IMR-90 (cell line): ENCODE results near the gene GRB10. TPM values are rescaled to one million over a fixed set of nuclear protein-coding genes. Genes with fewer than 3 reads are reported as not detected.

Source experiments
- ATAC-seq: fragments of 200-7000 bp; cut with Tn5 transposase; 2 replicates; pipeline ENCODE4 v1.9.1; 2020; ENCODE audit warnings: low read depth, mild to moderate bottlenecking, moderate library complexity
- BruUV-seq: library from RNA; stranded (reverse); fragments of 400-500 nt; replicated peaks from 2 replicates; lab custom pipeline; 2021; lab: Mats Ljungman, UMichigan
- CTCF ChIA-PET: fragments of 300-600 bp; formaldehyde crosslinking; extraction: SDS; loops from one replicate; lab custom pipeline; 2021; ENCODE audit warnings: antibody characterized with exemption; lab: Yijun Ruan, JAX
- POLR2A ChIA-PET: fragments of 300-600 bp; sonication (Branson Sonifier 250); formaldehyde crosslinking; loops from one replicate; lab custom pipeline; 2022; ENCODE audit warnings: antibody characterized with exemption; ENCODE audit not compliant: unreplicated experiment; lab: Charles Lee
- DNase-seq: peaks from one replicate; pipeline ENCODE4 v3.0.0; 2013
- H2AFZ ChIP-seq: replicated peaks from 2 replicates; pipeline ENCODE3; 2013; ENCODE audit warnings: low read length, mild to moderate bottlenecking; ENCODE audit not compliant: poor library complexity
- H2AK5ac ChIP-seq: 2 replicates; pipeline ENCODE4 v1.6.1; 2013; ENCODE audit warnings: low read depth, low read length, inconsistent platforms
- H2AK9ac ChIP-seq: replicated peaks from 2 replicates; pipeline ENCODE3; 2013; ENCODE audit warnings: mild to moderate bottlenecking, low read depth, low read length, moderate library complexity; ENCODE audit not compliant: poor library complexity
- H2BK120ac ChIP-seq: 2 replicates; pipeline ENCODE4 v1.6.1; 2013; ENCODE audit warnings: low read depth, low read length, inconsistent platforms
- H2BK15ac ChIP-seq: 3 replicates; pipeline ENCODE4 v1.6.1; 2013; ENCODE audit warnings: low read depth, low read length, inconsistent platforms
- H2BK20ac ChIP-seq: 2 replicates; pipeline ENCODE4 v1.6.1; 2013; ENCODE audit warnings: low read depth, mild to moderate bottlenecking, inconsistent platforms, low read length, moderate library complexity
- H2BK5ac ChIP-seq: 2 replicates; pipeline ENCODE4 v1.6.1; 2013; ENCODE audit warnings: mild to moderate bottlenecking, low read depth, low read length, inconsistent platforms; ENCODE audit not compliant: poor library complexity, severe bottlenecking
- H3K14ac ChIP-seq: replicated peaks from 2 replicates; pipeline ENCODE4 v1.6.1; 2013; ENCODE audit warnings: low read depth, low read length, inconsistent platforms
- H3K18ac ChIP-seq: 2 replicates; pipeline ENCODE4 v1.6.1; 2013; ENCODE audit warnings: low read depth, low read length, control low read depth
- H3K23ac ChIP-seq: 2 replicates; pipeline ENCODE4 v1.6.1; 2013; ENCODE audit warnings: low read depth, low read length, inconsistent platforms
- H3K27ac ChIP-seq: 2 replicates; pipeline ENCODE4 v1.5.1; 2013; ENCODE audit warnings: mild to moderate bottlenecking, control low read depth, low read length; ENCODE audit not compliant: insufficient read depth
- H3K27me3 ChIP-seq: 2 replicates; pipeline ENCODE4 v1.6.1; 2013; ENCODE audit warnings: low read length; ENCODE audit not compliant: control insufficient read depth, insufficient read depth
- H3K36me3 ChIP-seq: 2 replicates; pipeline ENCODE4 v1.6.1; 2013; ENCODE audit warnings: low read length, mixed read lengths; ENCODE audit not compliant: control insufficient read depth, insufficient read depth
- H3K4ac ChIP-seq: 2 replicates; pipeline ENCODE4 v1.6.1; 2013; ENCODE audit warnings: low read depth, low read length, inconsistent platforms
- H3K4me1 ChIP-seq: 2 replicates; pipeline ENCODE4 v1.6.1; 2013; ENCODE audit warnings: low read length, mixed read lengths; ENCODE audit not compliant: control insufficient read depth, insufficient read depth
- H3K4me2 ChIP-seq: 2 replicates; pipeline ENCODE4 v1.6.1; 2013; ENCODE audit warnings: low read depth, mild to moderate bottlenecking, control low read depth, low read length, moderate library complexity
- H3K4me3 ChIP-seq: 2 replicates; pipeline ENCODE4 v1.5.1; 2013; ENCODE audit warnings: low read depth, mild to moderate bottlenecking, control low read depth, low read length, moderate library complexity; ENCODE audit not compliant: insufficient read depth
- H3K56ac ChIP-seq: 2 replicates; pipeline ENCODE4 v1.6.1; 2013; ENCODE audit warnings: low read length, inconsistent platforms; ENCODE audit not compliant: insufficient read depth; ENCODE audit errors: extremely low read depth
- H3K79me1 ChIP-seq, 2 experiments: 2 replicates each; pipeline ENCODE4 v1.6.1; 2013; ENCODE audit warnings: low read length in 2 of 2, inconsistent platforms in 1 of 2, low read depth in 1 of 2
- H3K9ac ChIP-seq: 2 replicates; pipeline ENCODE4 v1.6.1; 2013; ENCODE audit warnings: low read depth, low read length, control low read depth
- H3K9me1 ChIP-seq: 2 replicates; pipeline ENCODE4 v1.6.1; 2013; ENCODE audit warnings: low read length, inconsistent platforms; ENCODE audit not compliant: insufficient read depth
- H3K9me3 ChIP-seq: 2 replicates; pipeline ENCODE4 v1.6.1; 2013; ENCODE audit warnings: low read length; ENCODE audit not compliant: control insufficient read depth, insufficient read depth
- H4K20me1 ChIP-seq: 2 replicates; pipeline ENCODE4 v1.6.1; 2013; ENCODE audit warnings: low read length, inconsistent platforms; ENCODE audit not compliant: insufficient read depth
- H4K5ac ChIP-seq: 2 replicates; pipeline ENCODE4 v1.6.1; 2013; ENCODE audit warnings: mild to moderate bottlenecking, low read depth, low read length, control low read depth
- H4K8ac ChIP-seq, 2 experiments: 2 replicates each; pipeline ENCODE4 v1.6.1; 2013; ENCODE audit warnings: low read depth in 2 of 2, low read length in 2 of 2, control low read depth in 1 of 2, inconsistent platforms in 1 of 2
- H4K91ac ChIP-seq: 2 replicates; pipeline ENCODE4 v1.6.1; 2013; ENCODE audit warnings: low read depth, low read length, inconsistent platforms; ENCODE audit not compliant: insufficient read depth
- BHLHE40 ChIP-seq: fragments of 150-350 bp; IDR thresholded peaks from 2 replicates; pipeline ENCODE4 v1.6.1; 2016; ENCODE audit warnings: mild to moderate bottlenecking, low read depth, low read length
- CEBPB ChIP-seq: IDR thresholded peaks from 2 replicates; pipeline ENCODE4 v1.6.1; 2012; ENCODE audit warnings: low read depth, low read length, improper control_type of control experiment
- CHD1 ChIP-seq: IDR thresholded peaks from 2 replicates; pipeline ENCODE4 v1.6.1; 2012; ENCODE audit warnings: low read depth, low read length, improper control_type of control experiment
- MAFK ChIP-seq: IDR thresholded peaks from 2 replicates; pipeline ENCODE4 v1.6.1; 2012; ENCODE audit warnings: low read depth, low read length, improper control_type of control experiment
- MXI1 ChIP-seq: IDR thresholded peaks from 2 replicates; pipeline ENCODE4 v1.6.1; 2012; ENCODE audit warnings: low read depth, mild to moderate bottlenecking, low read length, moderate library complexity, borderline replicate concordance
- POLR2A ChIP-seq: IDR thresholded peaks from 2 replicates; pipeline ENCODE4 v1.6.1; 2012; ENCODE audit warnings: mild to moderate bottlenecking, low read depth, low read length
- RAD21 ChIP-seq: IDR thresholded peaks from 2 replicates; pipeline ENCODE4 v1.6.1; 2012; ENCODE audit warnings: low read length, improper control_type of control experiment
- RCOR1 ChIP-seq: IDR thresholded peaks from 2 replicates; pipeline ENCODE4 v1.6.1; 2012; ENCODE audit warnings: mild to moderate bottlenecking, low read length, improper control_type of control experiment; ENCODE audit not compliant: insufficient replicate concordance
- SMC3 ChIP-seq: fragments of 150-350 bp; IDR thresholded peaks from 2 replicates; pipeline ENCODE4 v1.6.1; 2016; ENCODE audit warnings: low read depth, mild to moderate bottlenecking, antibody characterized with exemption, low read length, moderate library complexity
- WGBS, 2 experiments: methylation state at CpG; one replicate each; pipeline versions ENCODE4 v1.1.5 to v1.1.7; 2013; ENCODE audit warnings: missing lambda C conversion rate in 2 of 2; ENCODE audit not compliant: insufficient read length in 1 of 2; ENCODE audit errors: extremely low coverage in 2 of 2; 5-methylcytosine and 5-hydroxymethylcytosine counted together
- dilution Hi-C: fragments of 300-500 bp; cut with HindIII; formaldehyde crosslinking; loops from one replicate; pipeline ENCODE4 v1.14.3; 2018; ENCODE audit warnings: low sequenced_read_pairs; ENCODE audit not compliant: unreplicated experiment
- in situ Hi-C: fragments of 300-500 bp; cut with MboI; formaldehyde crosslinking; loops from 3 replicates; pipeline ENCODE4 v1.14.3; 2019; ENCODE audit warnings: low sequenced_read_pairs, inconsistent platforms, mixed read lengths
- intact Hi-C: fragments of 100-400 bp; cut with micrococcal nuclease; formaldehyde crosslinking; loops from 2 replicates; pipeline ENCODE4 v1.10.0; 2022
- polyA plus RNA-seq, 3 experiments: library from polyadenylated mRNA; depleted of rRNA; stranded (reverse); fragments of >200 nt; gene quantifications; 2 replicates each; pipeline ENCODE4 v1.2.3, GENCODE V29; 2012; ENCODE audit warnings: low replicate concordance in 1 of 3
- total RNA-seq: library from RNA; depleted of rRNA; stranded (reverse); fragments of >200 nt; gene quantifications from 2 replicates; pipeline ENCODE4 v1.2.3, GENCODE V29; 2012
- TF ChIP-seq, protein P1 (sequence below): conservative IDR thresholded peaks from 2 replicates; pipeline ENCODE4 v1.5.1; 2012; ENCODE audit warnings: mild to moderate bottlenecking, low read depth, low read length, improper control_type of control experiment
- TF ChIP-seq, protein P2 (sequence below): fragments of 150-350 bp; IDR thresholded peaks from 2 replicates; pipeline ENCODE4 v1.6.1; 2016; ENCODE audit warnings: low read depth, mild to moderate bottlenecking, low read length, moderate library complexity, borderline replicate concordance

The GRB10 gene
- total and polyA plus RNA-seq, 2 of the 4 experiments (the other 2 are of a cell fraction) = 6.3 to 15.1 TPM

DNA sequence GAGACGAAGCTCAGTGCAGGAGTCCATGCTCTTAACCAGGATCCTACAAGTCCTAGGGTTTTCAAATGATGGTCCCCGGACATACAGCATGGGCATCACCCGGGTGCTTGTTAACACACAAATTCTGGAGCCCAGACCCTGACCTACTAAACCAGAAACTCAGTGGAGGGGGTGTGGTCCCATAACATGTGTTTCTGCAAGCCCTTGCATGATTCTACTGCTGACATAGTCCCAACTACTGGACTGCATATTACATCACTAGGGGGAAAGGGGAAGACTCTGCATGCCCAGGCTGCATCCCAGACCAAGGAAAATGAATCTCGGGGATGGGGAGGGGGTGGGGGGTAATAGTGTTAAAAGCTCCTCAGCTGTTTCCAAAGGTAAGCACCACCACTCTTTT lies 40.3 kb downstream of the GRB10 start:
- Histone ChIP-seq H3K27me3 (no peaks in the 10 kb centered on the region), H3K36me3 (peaks cover 7% of the 10 kb centered on the region; the same call in 1 of the 2 replicates), H2AK9ac (no peak overlapping the region), H3K9me1 (peaks cover 5% of the 10 kb centered on the region; the same call in 1 of the 2 replicates), H3K9ac (no peak overlapping the region), H2AFZ (no peak overlapping the region), H3K56ac (no peak overlapping the region), H3K14ac (no peak overlapping the region), H2AK5ac (no peak overlapping the region), H3K4me2 (no peak overlapping the region), H2BK20ac (no peak overlapping the region), H2BK5ac (no peak overlapping the region), H3K23ac (no peak overlapping the region), H3K4me1 (0 out of 2 replicates have a peak, but pooled peaks cover 3% of the 10 kb centered on the region), H3K18ac (no peak overlapping the region), H3K27ac (no peak overlapping the region), H4K8ac (no peak overlapping the region), H3K4ac (no peak overlapping the region), H4K91ac (no peak overlapping the region), H3K79me1 (peaks cover 25 to 40% of the 10 kb centered on the region in 2 experiments), H3K4me3 (no peak overlapping the region), H2BK120ac (no peak overlapping the region), H4K5ac (no peak overlapping the region), H2BK15ac (no peak overlapping the region), H4K20me1 (peaks cover 33% of the 10 kb centered on the region; the same call in 1 of the 2 replicates), H3K9me3 (no peaks in the 10 kb centered on the region)
- ChIA-PET POLR2A (no interaction called here), CTCF (no interaction called here)
- intact Hi-C loops (no loop called here), in situ Hi-C loops (no loop called here), dilution Hi-C loops (no loop called here)
- TF ChIP-seq MAFK (no peak), MXI1 (no peak), RAD21 (no peak), SMC3 (no peak), POLR2A (no peak), CEBPB (no peak), RCOR1 (no peak), BHLHE40 (no peak), CHD1 (no peak)
- TF ChIP-seq, protein P1, sequence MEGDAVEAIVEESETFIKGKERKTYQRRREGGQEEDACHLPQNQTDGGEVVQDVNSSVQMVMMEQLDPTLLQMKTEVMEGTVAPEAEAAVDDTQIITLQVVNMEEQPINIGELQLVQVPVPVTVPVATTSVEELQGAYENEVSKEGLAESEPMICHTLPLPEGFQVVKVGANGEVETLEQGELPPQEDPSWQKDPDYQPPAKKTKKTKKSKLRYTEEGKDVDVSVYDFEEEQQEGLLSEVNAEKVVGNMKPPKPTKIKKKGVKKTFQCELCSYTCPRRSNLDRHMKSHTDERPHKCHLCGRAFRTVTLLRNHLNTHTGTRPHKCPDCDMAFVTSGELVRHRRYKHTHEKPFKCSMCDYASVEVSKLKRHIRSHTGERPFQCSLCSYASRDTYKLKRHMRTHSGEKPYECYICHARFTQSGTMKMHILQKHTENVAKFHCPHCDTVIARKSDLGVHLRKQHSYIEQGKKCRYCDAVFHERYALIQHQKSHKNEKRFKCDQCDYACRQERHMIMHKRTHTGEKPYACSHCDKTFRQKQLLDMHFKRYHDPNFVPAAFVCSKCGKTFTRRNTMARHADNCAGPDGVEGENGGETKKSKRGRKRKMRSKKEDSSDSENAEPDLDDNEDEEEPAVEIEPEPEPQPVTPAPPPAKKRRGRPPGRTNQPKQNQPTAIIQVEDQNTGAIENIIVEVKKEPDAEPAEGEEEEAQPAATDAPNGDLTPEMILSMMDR = no peak
- TF ChIP-seq, protein P2, sequence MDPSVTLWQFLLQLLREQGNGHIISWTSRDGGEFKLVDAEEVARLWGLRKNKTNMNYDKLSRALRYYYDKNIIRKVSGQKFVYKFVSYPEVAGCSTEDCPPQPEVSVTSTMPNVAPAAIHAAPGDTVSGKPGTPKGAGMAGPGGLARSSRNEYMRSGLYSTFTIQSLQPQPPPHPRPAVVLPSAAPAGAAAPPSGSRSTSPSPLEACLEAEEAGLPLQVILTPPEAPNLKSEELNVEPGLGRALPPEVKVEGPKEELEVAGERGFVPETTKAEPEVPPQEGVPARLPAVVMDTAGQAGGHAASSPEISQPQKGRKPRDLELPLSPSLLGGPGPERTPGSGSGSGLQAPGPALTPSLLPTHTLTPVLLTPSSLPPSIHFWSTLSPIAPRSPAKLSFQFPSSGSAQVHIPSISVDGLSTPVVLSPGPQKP = no peak
- WGBS, 2 experiments = no CpG with 5 or more reads among the region's 4 CpGs
- DNase-seq (no peak), ATAC-seq (no peak)
- no TSS peak for BruUV-seq
